EL (cell line): Measurements from ENCODE around the gene LGMN.
"Not testable (repeated sequence)": the region's sequence is repeated elsewhere in the genome, so short reads cannot be mapped to it uniquely, and the experiment has no call there.

Source experiments
- DNase-seq: peaks from one replicate; pipeline ENCODE4 v3.0.0-alpha.2; 2016

LGMN gene

GRCh38 chr14:92748259-92749016 lies at the start of gene LGMN:
LGMN (minus strand) TSS chr14:92748627; CDS start chr14:92732786, 15,841 bp downstream.
- DNase-seq: peak; percentile 94

- no peak for DNase-seq
Observed at GRCh38 chr14:92794961-92795360, 46.5 kb upstream of the LGMN start.

GRCh38 chr14:92794547-92794941 lies 46.1 kb upstream of the LGMN start:
- peak; percentile 18 for DNase-seq

GRCh38 chr14:92793709-92794546 lies 45.5 kb upstream of the LGMN start, which contains the start of gene GOLGA5:
GOLGA5 (plus strand) TSS chr14:92794305; CDS start chr14:92797438, 3,133 bp downstream.
- DNase-seq: peak; percentile 97

- no peak for DNase-seq
Observed at GRCh38 chr14:92792885-92793284, 44.5 kb upstream of the LGMN start.

- no peak for DNase-seq
Observed at GRCh38 chr14:92789457-92790089, 41.1 kb upstream of the LGMN start.

- no peak for DNase-seq
Observed at GRCh38 chr14:92787554-92787953, 39.1 kb upstream of the LGMN start.

- DNase-seq: no peak
Observed at GRCh38 chr14:92786427-92786756, 38.0 kb upstream of the LGMN start.

GRCh38 chr14:92785667-92786426 lies 37.4 kb upstream of the LGMN start:
- peak; percentile 94 for DNase-seq

- peak; percentile 66 for DNase-seq
Observed at GRCh38 chr14:92783813-92784431, 35.5 kb upstream of the LGMN start.

- DNase-seq: no peak
Observed at GRCh38 chr14:92781350-92781749, 32.9 kb upstream of the LGMN start.

- peak; percentile 58 for DNase-seq
Observed at GRCh38 chr14:92780444-92781232, 32.2 kb upstream of the LGMN start.

- DNase-seq: not testable (repeated sequence)
Observed at GRCh38 chr14:92778868-92779565, 30.6 kb upstream of the LGMN start.

- not testable (repeated sequence) for DNase-seq
Observed at GRCh38 chr14:92775292-92775691, 26.9 kb upstream of the LGMN start.

- no peak for DNase-seq
Observed at GRCh38 chr14:92774572-92774971, 26.1 kb upstream of the LGMN start.

GRCh38 chr14:92770484-92770883 lies 22.1 kb upstream of the LGMN start:
- DNase-seq: no peak

- no peak for DNase-seq
Observed at GRCh38 chr14:92768795-92769194, 20.4 kb upstream of the LGMN start.

- DNase-seq: not testable (repeated sequence)
Observed at GRCh38 chr14:92768236-92768635, 19.8 kb upstream of the LGMN start.

- not testable (repeated sequence) for DNase-seq
Observed at GRCh38 chr14:92763666-92764631, 15.5 kb upstream of the LGMN start.

GRCh38 chr14:92760524-92760805 lies 12.0 kb upstream of the LGMN start:
- DNase-seq: no peak
